ENCODE measurements around the gene POLE.

- TF ChIP-seq TAF1 (IDR thresholded peaks at IDR 0.05; ENCODE audit: borderline replicate concordance, low read depth, low read length) (no peak), POLR2AphosphoS5 (IDR thresholded peaks at IDR 0.05; ENCODE audit: low read depth, low read length) (no peak)
Observed at GRCh38 chr12:132587781-132588180, 99.4 kb downstream of the POLE start.
